Measurements from ENCODE around the gene DNMBP.

GRCh38 chr10:100013621-100014020 is 3.9 kb upstream of the DNMBP start:
- no peak for TF ChIP-seq POLR2A (IDR thresholded peaks at IDR 0.05; ENCODE audit: low read depth, low read length)
- no peak for TF ChIP-seq CEBPB (IDR thresholded peaks at IDR 0.05; ENCODE audit: low read depth, low read length)
- no peak for TF ChIP-seq CTCF (conservative IDR thresholded peaks at IDR 0.05; ENCODE audit: low read depth, low read length)
- no peak for TF ChIP-seq SMC3 (IDR thresholded peaks at IDR 0.05; ENCODE audit: low read depth, low read length)
- no peak for TF ChIP-seq NFE2L2 (IDR thresholded peaks at IDR 0.05; ENCODE audit: low read depth, low read length)
- no peak for TF ChIP-seq FOS (IDR thresholded peaks at IDR 0.05; ENCODE audit: low read depth, low read length)
- TF ChIP-seq MAFK (IDR thresholded peaks at IDR 0.05; ENCODE audit: low read depth, low read length): no peak
